ENCODE measurements around the gene AKR1C2.
"Not testable (repeated sequence)": the region's sequence is repeated elsewhere in the genome, so short reads cannot be mapped to it uniquely, and the experiment has no call there.

DNA sequence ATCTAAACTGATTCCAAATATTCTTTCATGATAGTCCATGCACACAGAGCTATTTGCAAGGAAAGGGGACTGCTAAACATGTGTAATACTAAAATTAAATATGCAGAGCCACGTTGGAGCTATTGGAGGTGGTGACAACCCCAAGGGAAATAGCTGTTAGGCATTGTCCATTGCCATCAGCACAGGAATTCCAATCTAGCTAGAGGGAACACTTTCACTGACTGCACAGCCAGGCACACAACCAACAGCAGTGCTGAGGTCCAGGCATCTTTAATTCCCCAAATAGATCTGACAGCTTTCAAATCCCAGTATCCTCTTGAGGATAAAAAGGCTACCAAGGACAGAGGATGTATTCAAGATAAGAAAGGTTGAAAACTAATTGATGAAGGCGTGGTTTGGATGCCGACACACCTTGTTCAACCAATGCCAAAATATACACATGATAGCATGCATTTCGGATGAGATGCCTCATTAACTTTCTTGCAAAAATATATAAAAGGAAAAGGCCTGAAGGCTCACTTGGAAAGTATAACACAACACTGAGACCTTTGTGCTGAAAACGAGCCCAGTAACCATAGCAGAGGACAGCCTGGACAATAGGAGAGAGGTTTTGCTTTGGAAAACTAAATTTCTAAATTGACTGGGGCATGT, 52.0 kb downstream of the AKR1C2 start:
- TF ChIP-seq, protein P1, sequence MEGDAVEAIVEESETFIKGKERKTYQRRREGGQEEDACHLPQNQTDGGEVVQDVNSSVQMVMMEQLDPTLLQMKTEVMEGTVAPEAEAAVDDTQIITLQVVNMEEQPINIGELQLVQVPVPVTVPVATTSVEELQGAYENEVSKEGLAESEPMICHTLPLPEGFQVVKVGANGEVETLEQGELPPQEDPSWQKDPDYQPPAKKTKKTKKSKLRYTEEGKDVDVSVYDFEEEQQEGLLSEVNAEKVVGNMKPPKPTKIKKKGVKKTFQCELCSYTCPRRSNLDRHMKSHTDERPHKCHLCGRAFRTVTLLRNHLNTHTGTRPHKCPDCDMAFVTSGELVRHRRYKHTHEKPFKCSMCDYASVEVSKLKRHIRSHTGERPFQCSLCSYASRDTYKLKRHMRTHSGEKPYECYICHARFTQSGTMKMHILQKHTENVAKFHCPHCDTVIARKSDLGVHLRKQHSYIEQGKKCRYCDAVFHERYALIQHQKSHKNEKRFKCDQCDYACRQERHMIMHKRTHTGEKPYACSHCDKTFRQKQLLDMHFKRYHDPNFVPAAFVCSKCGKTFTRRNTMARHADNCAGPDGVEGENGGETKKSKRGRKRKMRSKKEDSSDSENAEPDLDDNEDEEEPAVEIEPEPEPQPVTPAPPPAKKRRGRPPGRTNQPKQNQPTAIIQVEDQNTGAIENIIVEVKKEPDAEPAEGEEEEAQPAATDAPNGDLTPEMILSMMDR (conservative IDR thresholded peaks at IDR 0.05; ENCODE audit: low read length), result not testable (repeated sequence)
- TF ChIP-seq EZH2phosphoT487 (IDR thresholded peaks at IDR 0.05; ENCODE audit: borderline replicate concordance, low read depth, low read length), result not testable (repeated sequence)
